NCI-H1694 treated with DMSO at 0.1 percent for 48 hours (cell line): ENCODE measurements around the gene PSMB3.
A peak's percentile ranks its signal among the peaks of the same experiment; 100 is the strongest.

Experiments
- DNase-seq: peaks from one replicate; lab custom pipeline; 2025; lab: John Stamatoyannopoulos, UW

The PSMB3 gene

GRCh38 chr17:38733982-38734973 is 18.3 kb upstream of the PSMB3 start:
- DNase-seq, result peak; percentile 15

- peak; percentile 12 for DNase-seq
These were observed 17.2 kb upstream of the PSMB3 start for GRCh38 chr17:38735161-38735997.

- no peak for DNase-seq
These were observed 14.4 kb upstream of the PSMB3 start for GRCh38 chr17:38738007-38738662.

GRCh38 chr17:38738686-38739085 is 13.9 kb upstream of the PSMB3 start:
- DNase-seq, result no peak

- no peak for DNase-seq
These were observed 13.2 kb upstream of the PSMB3 start for GRCh38 chr17:38739305-38739704.

- no peak for DNase-seq
These were observed 12.5 kb upstream of the PSMB3 start for GRCh38 chr17:38740044-38740443.

DNA sequence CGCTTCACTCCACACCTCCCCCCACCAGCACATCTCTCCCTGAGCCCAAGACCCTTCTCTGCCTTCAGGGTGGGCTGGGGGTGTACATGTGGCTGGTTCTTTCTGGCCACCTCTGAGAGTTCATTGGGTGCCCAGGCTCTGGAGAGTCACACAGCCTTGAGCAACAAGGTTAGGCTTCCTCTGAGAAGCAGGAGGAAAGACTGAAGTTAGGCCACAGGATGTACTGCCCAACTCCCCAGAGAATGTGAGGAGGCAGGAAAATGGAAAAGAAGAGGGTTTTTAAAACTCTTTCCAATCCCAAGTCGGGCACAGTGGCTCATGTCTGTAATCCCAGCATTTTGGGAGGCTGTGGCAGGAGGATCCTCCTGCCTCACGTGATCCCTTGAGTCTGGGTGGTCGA is 11.7 kb upstream of the PSMB3 start:
- no peak for DNase-seq

DNA sequence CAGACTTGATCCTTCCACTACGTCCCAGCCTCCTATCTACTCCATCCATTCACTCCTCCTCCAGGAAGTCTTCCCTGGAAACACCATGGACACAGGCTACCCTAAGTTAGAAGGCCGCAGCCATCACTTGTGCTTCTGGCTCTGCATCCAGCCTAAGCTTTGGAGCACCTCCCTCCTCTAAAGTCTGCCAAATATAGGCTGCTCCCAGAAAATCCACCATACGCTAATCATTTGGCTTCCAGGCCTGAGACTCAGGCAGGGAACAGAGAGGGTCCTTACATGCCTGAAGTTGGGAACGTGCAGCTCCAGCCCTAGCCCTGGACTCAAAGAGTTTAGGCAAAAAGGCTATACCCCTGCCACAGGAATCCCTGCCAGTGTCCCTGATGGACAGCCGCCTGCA is 11.1 kb upstream of the PSMB3 start:
- DNase-seq, result no peak

GRCh38 chr17:38741921-38742410 is 10.6 kb upstream of the PSMB3 start:
- DNase-seq, result no peak

GRCh38 chr17:38742411-38743308 is 9.9 kb upstream of the PSMB3 start:
- DNase-seq, result peak; percentile 98

DNA sequence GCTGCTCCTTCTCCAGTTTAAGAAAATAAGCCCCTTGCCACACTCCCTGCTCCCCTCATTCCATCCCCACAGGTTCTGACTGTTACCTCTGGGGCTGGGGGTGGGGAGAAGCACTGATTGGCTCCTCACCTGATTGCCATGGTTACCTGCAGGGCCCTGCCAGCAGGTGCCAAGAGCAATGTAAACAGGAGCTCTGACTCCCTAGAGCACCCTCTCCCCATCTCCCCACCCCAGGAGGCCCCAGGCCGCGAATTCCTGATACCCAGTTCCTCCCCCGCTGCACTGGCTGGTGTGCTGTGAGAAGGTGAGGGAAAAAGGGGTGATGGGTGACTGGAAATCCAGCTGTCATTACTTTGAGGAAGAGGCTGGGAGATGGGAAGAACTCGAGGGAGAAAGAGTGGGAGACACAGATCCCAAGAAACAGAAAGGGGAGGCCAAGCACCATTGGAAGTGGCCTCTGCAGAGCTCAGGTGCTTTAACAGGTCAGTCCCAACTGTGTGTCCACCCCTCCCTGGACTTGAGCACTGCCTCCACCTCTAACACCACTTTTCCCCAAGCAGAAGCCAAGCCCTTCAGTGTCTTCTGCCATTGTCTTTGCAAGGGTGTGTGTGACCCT is 8.9 kb upstream of the PSMB3 start:
- no peak for DNase-seq

GRCh38 chr17:38745545-38745944 is 7.0 kb upstream of the PSMB3 start:
- no peak for DNase-seq

DNA sequence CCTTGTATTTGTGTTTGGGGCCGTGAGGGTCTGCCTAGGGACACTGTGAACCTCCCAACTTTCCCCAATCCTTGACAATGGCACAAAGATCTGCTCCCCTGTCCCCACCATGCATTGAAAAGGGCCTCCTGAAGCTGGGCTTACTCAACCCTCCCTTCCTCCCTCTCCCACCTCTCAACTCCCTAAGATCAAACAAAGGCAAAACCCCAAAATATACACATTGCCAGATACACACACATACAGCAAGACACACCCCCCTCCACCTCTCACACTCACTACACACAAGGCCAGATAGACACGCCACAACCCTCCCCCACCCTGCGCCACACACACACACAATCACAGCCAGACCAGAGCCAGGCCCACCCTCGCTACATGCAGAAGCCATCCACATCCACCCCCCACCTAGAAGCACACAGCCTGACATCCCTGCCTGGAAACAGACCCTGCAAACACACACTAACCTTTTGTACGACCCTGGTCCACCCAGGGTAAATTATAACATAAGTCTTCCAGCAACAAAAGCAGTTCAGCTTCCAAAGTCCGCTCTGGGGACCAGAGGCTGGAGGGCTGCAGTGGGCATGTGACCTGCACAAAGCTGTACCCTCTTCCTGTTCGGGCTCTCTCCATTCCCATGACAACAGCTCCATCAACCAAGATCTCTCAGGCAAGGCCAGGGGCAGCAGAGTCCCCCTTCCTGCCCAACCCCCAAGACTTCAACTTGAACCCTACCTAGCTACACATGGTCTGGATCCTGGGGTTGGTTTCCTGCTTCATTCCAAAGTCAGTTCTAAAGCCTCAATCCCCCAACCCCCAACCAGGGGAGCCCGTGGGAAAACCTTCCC is 6.3 kb upstream of the PSMB3 start:
- DNase-seq, result no peak

DNA sequence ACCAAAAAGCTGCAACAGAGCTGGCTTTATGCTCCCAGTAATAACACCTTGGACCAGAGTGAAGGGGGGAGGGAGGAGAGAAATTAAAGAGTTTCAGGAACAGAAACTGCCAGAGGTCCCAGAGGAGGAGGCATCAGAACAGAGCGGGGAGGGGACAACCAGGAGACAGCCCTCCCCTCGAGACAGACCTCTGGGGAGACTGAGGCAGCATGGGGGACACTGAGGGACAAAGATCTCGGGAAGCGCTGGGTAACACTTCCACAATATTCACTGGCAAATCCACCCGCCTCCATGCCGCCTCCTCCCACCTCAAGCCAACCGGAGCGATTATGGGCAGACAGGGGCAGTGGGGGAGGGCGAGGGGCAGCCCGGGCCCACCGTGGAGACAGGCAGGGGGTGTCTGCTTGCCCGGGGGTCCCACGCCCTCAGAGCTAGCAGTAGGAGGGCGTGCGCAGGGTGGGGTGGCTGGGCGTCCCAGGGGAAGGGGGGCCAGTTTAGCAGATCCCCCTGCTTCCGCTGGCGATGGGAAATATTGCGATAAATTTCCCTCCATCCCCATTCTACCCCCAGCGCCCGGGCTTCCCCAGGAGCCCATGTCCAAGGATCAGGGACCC is 5.6 kb upstream of the PSMB3 start:
- DNase-seq, result no peak

GRCh38 chr17:38747463-38748148 is 4.9 kb upstream of the PSMB3 start:
- DNase-seq, result no peak

DNA sequence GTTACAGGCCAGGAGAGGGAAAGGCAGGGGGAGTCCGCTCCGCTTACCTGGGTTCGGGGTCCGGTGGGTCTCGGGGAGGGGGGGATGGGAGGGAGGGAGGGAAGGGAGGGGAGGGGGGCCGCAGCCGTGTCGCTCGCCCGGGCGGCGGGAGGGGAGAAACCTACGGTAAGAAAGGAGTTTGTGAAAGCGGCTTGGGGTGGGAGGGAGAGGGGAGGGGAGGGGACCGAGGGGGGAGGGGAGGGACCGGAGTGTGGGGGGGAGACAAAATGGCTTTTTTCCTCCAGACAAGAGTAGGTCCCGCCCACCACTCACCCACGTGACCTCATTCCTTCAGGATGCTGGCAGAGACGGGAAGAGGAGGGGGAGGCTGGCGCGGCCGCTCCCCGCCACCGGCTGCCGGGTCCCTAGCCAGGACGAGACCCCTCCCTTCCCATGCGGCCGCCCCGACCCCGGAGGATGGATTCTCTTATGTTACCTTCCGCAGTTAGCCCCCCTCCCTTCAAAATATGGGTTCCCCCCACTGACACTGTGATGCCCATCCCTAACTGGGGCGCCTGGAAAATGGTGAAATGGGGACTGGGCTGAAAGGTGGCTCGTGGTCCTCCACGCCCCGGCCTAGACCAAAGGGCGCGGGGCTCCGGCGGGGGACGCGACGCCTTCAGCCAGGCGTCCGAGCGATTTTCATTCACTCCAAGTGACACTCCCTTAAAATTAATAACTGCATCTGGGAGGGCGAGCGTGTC is 4.2 kb upstream of the PSMB3 start, which contains the start of gene PCGF2:
Gene PCGF2, minus strand, starts transcription at position 188 of the 743 bp plus-strand sequence. CDS start 7,934 bp downstream, outside the sequence.
- DNase-seq, result peak; percentile 88

DNA sequence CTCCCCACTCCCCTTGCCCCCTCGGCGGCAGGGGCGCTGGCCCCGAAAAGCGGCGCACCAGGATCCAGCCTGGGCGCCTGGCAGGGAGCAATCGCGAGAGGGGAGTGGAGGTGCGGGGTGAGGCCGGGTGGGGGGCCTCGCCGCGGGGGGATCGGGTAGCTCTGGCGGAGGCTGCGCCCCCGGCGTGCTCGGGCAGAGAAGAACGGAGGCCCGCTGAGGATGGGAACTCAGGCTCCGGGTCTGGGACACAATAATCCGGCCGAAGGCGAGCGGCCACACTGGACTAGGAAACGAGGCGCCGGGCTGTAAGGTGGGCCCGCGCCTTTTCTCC is 3.7 kb upstream of the PSMB3 start:
- DNase-seq, result no peak
